ENCODE measurements around the gene RBBP9.
A peak's percentile ranks its signal among the peaks of the same experiment; 100 is the strongest.
"Not testable (repeated sequence)": the region's sequence is repeated elsewhere in the genome, so short reads cannot be mapped to it uniquely, and the experiment has no call there.

RBBP9 gene

DNA sequence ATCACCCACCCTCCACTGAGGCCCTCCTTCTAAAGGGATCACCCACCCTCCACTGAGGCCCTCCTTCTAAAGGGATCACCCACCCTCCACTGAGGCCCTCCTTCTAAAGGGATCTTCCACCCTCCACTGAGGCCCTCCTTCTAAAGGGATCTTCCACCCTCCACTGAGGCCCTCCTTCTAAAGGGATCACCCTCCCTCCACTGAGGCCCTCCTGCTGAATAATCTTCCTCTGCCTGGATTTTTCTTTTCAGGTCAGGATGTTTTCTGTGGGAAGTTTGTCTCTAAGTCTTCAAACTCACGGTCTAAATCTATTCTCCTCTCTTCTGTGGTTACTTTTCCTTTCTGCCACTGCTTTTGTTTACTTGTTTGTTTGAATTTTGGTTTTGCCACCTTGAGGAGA, 4.6 kb upstream of the RBBP9 start:
- DNase-seq = not testable (repeated sequence)

GRCh38 chr20:18497603-18498002, 578 bp upstream of the RBBP9 start:
- DNase-seq = no peak

DNA sequence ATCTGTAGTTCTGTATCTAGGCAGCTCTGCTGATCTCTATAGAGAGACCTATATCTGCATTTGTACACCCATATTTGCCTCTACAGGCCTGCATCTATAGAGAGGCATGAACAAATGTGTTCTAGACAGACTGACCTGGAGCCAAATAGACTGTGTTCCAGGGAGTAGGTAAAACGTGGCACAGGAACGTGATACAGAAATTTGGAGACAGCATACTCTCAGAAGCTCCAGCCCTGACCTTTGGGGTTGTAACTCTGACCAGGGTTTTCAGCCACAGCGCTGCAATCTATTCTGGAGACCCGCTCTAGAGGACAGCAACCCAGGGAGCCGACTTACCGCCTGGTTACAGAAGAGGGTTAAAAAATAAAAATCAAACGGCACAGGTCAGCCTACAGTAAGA, 983 bp downstream of the RBBP9 start:
- DNase-seq = no peak

- DNase-seq = no peak
Measured at GRCh38 chr20:18488301-18488700, 8.7 kb downstream of the RBBP9 start.

DNA sequence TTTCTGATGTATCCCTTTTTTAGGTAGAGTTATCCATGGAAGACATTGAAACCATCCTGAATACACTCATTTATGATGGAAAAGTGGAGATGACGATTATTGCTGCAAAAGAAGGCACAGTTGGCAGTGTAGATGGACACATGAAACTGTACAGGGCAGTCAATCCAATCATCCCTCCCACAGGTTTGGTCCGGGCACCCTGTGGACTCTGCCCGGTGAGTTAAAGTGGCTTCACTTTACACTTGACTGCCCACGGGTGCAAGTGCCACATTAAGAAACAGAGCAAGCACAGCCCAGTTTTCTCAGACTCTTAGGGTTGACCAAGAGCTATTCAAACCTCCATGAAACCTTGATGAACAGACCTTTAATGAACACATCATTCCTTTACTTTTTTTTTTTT, 15.4 kb downstream of the RBBP9 start:
- no peak for DNase-seq

GRCh38 chr20:18477821-18478220, 19.2 kb downstream of the RBBP9 start:
- no peak for DNase-seq

GRCh38 chr20:18477218-18477617, 19.8 kb downstream of the RBBP9 start:
- no peak for DNase-seq

DNA sequence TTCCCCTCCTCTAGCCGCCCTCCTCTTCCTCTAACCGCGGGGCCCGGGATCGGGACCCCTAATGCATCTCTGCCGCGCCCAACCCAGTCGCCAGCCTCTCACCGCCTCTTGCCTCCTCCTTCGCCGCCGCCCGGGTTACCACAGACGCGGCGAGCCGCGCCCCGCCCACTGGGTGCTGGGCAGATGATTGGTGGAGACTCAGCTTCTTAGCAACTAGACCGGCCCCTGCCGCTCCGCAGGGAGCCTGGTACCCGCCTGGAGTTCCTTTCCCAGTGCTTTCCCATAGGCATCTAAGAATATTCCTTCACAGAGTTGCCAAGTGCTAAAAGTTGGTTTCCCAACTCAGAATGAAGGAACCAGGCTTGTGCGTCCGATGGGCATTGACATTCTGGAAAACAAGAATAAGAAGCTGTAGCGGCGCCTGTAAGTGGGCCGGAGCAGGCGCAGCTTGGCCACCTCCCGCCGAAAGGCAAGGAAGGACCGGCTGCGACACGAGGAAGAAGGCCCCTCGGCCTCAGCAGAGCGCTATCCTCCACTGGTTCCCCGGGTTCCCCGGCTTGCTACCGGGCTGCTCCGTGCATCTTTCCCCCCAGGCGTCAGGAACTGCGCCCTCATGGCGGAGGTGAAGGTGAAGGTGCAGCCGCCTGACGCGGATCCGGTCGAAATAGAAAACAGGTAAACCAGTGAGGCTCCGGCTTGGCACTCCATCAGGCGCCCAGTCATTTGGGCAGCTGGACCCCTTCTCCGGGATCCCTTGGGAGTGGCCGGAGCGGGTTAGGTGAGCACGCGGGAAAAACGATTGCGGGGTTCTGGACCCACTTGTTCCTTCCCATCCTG, 29.9 kb downstream of the RBBP9 start, which contains the start of the genes DZANK1 and POLR3F:
TSS of gene DZANK1 (minus strand) at position 137 of the 837 bp plus-strand sequence. CDS start 1,672 bp downstream, outside the sequence.
TSS of gene POLR3F (plus strand) at position 497 of the 837 bp plus-strand sequence. CDS start at position 614, 117 bp downstream.
- DNase-seq = peak; percentile 84

- DNase-seq = no peak
Measured at GRCh38 chr20:18466574-18466893, 30.5 kb downstream of the RBBP9 start.

- DNase-seq = no peak
Measured at GRCh38 chr20:18465536-18466200, 31.4 kb downstream of the RBBP9 start.

DNA sequence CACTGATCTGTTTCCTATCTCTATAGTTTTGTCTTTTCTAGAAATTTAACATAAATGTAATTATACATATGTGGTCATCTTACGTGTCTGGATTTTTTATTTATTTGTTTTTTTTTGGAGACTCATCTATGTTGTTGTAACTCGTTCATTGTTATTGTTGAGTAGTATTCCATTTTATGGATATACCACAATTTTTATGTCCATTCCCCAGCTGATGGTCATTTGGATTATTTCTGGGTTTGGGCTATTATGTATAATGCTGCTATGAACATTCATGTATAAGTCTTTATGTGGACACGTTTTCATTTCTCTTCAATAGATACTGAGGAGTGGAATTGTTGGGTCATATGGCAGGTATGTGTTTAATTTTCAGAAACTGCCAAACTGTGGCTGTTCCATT, 40.4 kb downstream of the RBBP9 start:
- no peak for DNase-seq

GRCh38 chr20:18443886-18444285, 53.1 kb downstream of the RBBP9 start:
- DNase-seq = no peak

DNA sequence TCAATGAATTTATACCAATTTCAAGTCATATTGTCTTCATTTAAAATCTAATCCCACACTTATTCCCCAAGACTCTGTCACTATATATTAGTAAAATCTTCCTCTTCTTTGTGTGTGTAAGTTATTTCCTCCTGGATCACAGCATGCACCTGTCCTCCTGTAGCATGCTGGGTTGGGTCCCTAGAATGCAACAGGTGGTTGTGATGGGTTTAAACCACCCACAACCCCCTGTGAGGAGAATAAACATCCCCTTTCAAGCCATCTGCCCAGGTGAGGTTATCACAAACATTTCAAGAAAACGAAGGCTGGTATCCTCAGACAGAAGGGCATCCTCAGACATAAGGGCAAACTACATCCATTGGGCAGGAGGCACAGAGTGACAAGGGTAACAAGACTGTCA, 56.6 kb downstream of the RBBP9 start:
- no peak for DNase-seq

DNA sequence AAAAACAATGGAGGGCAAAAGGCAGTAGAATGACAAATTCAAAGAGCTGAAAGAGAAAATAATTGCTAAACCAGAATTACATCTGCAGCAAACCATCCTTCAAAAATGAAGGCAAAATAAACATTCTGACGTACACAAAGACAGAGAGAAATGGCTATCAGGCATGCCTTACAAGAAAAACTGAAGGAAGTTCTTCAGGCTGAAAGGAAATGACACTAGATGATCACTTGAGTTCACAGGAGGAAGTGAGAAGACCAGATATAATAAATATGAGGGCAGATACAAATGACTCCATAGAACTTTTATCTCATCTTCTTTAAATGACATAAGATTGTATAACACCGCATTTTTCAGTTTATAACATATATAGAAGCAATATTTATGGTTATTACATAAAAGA, 60.2 kb downstream of the RBBP9 start:
- DNase-seq = no peak
